ENCODE results near the gene RSF1.

- no peak for TF ChIP-seq CTCF (IDR thresholded peaks at IDR 0.05)
- TF ChIP-seq POLR2A (IDR thresholded peaks at IDR 0.05) = no peak
Measured at GRCh38 chr11:77791301-77791700, 29.2 kb downstream of the RSF1 start.
